ENCODE results near the gene TTLL3.
A peak's percentile ranks its signal among the peaks of the same experiment; 100 is the strongest.
"Not testable (repeated sequence)": the region's sequence is repeated elsewhere in the genome, so short reads cannot be mapped to it uniquely, and the experiment has no call there.

The TTLL3 gene

DNA sequence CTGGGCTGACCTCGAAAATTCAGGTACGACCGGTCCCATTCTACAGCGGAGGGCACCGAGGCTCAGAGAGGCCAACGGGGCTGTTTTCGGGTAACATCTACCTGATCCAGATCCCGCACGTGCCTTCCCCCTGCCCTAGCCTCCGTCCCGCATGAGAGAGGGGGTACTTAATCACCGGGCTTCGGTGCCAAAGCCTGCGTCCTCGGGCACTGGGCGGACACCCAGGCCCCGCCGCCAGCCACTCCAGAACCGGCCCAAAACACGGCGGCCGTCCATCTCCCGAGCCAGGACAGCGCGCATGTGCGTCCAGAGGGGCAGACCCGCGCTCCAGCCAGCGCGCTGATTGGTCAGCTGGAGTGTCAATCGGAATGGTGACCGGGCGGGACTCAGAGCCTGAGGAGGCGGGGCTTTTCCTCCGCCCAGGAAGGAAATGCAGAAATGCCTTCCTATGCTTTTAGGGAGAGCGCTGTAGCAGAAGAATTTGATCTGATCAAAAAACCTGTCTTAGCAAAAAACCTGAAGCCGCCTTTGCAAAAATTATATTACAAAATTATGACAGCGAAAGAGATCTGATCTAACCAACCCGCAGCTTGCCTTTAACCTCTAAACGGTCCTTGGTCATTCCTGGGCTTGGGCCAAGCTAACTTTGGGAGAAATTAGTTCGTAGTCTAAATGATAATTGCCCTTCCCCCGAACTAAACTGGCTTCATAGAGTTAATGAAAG, 33.8 kb downstream of the TTLL3 start, which contains the start of gene RPUSD3:
TSS of gene RPUSD3 (minus strand) at position 294 of the 724 bp plus-strand sequence. CDS start at position 276, 18 bp downstream.
- DNase-seq: peak; percentile 87

DNA sequence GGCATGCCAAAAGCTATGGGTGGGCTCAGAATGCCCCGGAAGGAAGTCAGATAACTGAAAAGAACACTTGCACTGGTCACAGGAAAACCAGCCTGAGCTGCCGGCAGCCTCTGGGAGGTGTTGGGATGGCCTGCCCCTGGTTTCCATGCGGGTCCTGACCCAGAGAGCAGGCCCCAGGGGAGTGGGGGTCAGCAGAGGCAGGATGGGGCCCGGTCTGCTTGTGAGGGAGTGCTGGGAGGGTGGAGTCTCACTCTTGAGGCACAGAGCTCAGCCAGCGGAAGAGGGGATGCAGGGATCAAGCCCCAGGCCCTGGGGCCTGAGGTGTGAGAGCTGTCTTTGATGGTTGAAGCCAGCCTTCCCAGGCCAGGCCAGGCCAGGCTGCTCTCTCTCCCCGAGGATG, 36.2 kb downstream of the TTLL3 start:
- DNase-seq: no peak

DNA sequence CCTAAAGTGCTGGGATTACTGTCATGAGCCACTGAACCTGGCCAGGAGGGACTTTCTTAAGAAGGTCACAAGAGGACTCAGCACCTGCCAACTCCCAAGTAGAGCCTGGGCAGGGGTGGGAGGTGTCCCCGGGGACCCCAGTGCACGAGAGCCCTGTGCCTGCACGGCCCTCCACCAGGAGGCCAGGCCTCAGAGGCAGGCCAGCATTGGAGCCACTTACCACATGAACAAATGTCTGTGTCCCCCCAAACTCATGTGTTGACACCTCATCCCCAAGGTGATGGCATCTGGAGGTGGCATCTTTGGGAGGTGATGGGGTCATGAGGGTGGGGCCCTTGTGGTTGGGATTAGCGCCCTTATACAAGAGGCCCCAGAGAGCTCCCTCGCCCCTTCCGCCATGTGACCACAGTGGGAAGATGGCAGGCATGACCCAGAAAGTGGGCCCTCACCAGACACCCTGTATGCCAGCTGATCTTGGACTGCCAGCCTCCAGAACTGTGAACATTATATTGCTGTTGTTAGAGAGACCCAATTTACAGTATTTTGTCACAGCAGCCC, 36.9 kb downstream of the TTLL3 start:
- DNase-seq: no peak

DNA sequence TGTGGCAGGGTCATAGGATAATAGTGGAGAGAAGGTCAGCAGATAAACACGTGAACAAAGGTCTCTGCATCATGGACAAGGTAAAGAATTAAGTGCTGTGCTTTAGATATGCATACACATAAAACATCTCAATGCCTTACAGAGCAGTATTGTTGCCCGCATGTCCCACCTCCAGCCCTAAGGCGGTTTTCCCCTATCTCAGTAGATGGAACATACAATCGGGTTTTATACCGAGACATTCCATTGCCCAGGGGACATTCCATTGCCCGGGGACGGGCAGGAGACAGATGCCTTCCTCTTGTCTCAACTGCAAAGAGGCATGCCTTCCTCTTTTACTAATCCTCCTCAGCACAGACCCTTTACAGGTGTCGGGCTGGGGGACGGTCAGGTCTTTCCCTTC, 37.8 kb downstream of the TTLL3 start:
- not testable (repeated sequence) for DNase-seq

DNA sequence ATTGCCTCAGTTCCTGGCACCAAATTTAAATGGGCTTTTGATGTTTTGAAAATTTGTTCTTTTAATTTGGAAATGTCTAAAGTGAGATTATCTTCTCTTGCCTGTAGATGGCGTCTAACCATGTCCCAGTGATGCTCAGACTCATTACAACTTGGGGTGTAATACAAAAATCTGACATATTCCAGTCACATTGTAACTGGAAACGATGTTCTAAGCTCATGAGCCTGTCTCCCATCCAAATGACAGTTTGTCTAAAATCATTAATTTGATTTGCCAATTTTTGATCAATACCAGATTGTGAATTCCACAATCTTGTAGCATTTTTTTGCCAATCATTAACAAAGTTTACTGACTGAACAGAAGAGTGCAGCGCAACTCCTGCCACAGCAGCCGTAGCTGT, 38.8 kb downstream of the TTLL3 start:
- DNase-seq: peak; percentile 17

DNA sequence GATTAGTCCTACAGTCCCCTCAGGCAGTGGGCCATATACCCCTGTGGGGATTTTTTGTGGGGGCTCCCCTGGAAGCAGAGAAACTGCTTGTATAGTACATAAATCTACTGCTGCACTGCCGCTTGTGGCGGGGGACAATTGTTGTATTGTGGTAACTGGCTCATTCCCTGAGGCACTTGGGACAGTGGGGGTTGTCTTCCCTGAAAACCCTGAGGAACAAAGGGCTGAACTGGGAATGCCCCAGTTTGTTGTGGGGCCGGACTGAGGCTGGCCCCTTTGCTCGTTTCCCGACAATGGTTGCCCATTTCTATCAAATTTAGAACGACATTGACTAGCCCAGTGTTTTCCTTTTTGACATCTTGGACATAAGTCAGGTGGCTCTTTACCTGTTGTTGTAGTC, 41.3 kb downstream of the TTLL3 start:
- DNase-seq: not testable (repeated sequence)

DNA sequence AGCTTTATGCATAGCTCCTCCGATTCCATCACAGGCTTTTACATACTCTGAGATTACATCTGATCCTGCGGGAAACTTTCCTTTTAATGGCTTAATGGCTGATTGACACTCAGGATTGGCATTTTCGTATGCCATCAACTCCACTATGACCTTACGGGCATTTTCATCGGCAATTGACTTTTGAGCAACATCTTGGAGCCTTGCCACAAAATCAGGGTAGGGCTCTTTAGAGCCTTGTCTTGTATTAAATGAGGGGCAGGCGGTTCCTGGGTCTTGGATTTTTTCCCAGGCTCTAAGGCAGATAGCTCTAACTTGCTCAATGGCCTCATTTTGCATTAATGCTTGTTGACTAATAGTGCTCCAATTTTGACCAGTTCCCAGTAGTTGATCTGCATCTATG, 41.9 kb downstream of the TTLL3 start:
- DNase-seq: not testable (repeated sequence)

DNA sequence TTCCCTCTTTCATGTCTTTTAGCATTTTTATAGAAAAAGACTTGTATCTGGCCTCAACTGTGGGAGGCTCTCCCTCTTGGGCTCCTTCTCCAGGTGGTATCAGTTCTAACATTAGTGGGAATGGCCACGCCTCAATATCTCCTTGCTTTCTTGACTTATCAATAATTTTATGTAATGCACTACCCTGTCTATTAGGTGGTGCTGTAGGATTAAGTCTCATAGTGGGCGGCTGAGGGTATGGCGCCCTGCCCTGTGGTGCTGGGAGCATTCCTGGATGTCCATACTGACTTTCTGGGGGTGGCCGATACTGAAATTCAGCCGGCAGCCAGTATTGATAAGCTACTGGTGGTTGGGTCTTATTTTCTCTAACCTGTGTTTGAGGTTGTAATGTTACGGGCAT, 42.5 kb downstream of the TTLL3 start:
- DNase-seq: peak; percentile 13

DNA sequence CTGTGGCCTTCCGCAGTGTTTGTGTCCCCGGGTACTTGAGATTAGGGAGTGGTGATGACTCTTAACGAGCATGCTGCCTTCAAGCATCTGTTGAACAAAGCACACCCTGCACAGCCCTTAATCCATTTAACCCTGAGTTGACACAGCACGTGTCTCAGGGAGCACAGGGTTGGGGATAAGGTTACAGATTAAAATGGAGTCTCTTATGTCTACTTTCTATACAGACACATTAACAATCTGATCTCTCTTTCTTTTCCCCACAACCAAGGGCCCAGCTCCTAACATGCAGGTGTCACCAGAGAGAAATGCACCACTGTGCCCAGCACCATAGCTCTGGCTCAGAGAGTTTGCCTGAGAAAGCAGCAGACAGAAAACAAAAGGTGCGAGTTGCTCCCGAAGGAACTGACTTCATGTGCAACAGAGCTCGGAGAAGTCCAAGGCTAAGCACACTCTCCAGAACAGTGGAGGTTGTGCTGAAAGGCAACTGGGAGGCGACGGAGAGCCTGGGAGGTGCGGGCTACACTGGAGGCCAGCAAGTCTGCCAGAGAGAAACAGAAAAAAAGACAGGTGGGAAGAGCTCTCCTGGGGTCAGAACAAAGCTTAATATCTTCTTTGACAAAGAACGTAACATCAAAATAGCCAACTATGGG, 44.4 kb downstream of the TTLL3 start:
- not testable (repeated sequence) for DNase-seq

DNA sequence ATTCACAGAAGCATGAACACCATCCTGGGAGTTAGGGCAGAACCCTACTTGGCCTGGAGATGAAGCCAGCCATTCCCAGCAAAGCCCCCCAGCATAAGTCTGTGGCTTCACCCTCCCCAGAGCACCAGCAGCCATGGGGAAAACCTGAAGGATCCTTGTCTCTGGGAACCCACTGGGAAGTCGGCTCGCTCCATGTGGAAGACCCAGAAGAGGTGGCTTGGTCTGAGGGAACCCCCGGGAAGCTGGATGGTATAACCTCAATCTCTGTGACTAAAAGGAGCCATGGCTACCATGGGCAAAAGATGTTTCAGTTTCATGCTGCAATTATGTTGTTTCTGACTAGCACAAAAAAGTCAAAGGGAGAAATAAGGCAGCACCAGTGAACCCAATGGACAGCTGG, 45.5 kb downstream of the TTLL3 start:
- no peak for DNase-seq

DNA sequence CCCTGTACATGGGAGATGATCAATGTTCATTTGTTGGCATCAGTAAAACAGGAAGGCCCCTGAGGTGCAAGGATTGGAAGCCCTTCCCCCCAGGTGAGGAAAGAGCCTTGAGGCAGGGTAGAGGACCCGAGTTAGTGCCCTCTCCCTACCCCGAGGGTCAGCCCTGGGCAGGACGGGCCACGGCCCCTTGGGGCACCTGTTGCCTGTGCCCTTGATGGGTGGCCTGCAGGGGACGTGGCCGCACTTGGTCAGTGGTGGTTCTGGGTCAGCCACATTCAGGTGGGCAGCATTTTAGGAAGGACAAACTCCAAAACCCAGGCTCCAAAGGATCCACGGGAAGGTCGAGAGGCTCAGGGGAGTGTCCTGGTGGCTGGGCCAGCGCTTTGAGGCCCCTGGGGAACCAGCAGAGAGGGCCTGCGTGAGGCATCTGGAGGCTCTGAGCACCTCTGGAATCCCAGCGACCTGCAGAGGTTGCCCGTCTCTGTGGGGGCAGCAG, 49.5 kb downstream of the TTLL3 start:
- no peak for DNase-seq

DNA sequence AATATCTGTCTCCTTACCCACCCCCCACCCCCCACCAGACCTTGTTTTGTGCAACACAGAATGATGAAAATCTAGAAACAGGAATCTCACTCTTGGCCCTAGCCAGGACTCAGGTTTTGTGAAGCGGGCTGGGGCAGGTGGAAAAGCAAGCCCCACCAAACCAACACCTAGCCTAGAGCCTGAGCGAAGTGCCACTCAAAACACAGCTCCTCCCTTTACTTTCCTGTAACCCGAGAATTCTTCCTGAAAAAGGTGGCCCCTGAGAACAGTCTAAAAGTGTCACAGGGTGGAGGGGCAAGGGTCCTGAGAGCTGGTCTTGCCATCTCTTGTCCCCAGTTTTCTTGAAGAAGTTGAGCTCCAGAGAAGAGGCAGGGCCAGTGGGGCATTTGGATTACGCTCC, 51.1 kb downstream of the TTLL3 start:
- no peak for DNase-seq

DNA sequence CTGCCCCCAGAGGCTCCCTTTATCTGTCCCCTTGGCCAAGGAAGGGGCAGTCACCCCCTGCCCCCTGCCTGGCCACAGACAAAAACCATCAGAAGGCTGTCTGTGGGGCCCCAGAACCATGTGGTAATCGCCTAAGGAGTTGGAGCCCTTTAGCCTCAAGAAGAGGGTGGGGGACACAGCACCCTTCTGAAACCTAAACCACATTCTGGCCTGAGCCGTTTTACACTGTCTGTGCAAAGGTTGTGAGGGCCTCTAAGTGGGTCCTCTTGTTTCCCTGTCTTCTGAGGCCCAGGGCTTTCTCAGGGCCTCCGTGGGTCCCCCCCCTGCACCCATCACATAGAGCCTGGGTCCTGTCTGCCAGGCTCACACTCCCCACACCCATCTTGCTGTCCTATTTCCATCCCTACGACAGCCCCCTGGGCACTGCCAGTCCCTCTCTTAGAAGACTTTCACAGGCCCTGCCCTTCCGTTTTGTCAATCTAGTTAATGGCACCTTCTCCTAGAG, 51.6 kb downstream of the TTLL3 start:
- DNase-seq: no peak

DNA sequence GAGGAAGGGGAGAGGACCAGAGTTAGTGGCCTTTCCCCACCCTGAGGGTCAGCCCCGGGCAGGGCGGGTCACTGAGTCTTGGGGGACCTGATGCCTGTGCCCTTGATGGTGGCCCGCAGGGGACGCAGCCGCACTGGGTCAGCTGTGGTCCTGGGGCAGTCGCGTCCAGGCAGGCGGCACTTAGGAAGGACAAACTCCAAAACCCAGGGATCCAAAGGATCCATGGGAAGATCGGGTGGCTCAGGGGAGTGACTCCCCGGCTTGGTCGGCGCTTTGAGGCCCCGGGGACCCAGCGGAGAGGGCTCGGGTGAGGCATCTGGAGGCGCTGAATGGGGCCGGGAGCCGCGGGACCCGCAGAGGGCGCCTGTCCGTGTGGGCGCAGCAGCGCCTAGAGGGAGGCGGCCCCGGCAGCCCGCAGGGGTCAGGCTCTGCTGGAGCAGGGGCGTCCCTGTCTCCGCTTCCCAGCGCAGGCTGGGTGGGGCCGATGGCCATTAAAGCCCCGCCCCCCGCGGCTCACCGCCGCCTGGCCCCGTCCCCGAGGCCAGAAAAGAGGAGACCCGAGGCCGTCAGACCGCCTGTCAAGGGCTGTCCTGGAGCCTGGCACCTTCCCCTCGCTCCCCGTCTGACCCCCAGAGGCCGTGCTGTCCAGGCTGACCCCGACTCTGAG, 52.5 kb downstream of the TTLL3 start:
- peak; percentile 57 for DNase-seq

DNA sequence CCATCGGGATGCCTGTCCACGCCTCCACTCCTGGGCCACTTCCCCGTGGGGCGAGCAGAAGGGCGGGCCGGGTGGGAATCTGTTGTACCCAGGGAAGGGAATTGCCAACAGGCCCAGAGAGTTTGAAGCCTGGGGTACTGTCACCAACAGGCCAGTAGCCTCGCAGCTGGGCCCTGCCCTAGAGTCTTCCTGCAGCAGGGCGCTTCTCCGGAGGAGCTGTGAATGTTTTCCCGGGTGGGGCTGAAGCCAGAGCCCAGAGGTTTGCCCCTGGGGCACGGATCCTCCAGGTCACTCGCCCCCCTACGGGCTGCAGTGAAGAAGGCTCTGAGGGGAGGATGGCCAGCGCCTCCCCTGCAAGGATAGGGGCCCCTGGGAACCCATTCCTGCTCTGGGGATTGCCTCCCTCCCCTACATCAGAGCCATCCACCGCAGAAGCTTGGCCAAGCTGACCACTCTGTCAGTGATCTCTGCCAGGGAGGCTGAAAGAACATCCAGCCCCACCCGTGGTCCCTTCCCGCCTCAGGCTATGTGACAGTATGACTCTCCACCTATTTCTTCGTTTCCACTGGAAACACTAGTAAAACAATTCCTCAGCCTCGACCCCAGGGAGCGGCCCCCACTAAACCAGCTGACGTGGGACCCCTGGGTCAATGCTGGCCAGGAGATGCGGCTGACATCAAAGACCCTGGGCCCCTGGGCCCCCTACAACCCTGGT, 53.2 kb downstream of the TTLL3 start:
- DNase-seq: no peak

DNA sequence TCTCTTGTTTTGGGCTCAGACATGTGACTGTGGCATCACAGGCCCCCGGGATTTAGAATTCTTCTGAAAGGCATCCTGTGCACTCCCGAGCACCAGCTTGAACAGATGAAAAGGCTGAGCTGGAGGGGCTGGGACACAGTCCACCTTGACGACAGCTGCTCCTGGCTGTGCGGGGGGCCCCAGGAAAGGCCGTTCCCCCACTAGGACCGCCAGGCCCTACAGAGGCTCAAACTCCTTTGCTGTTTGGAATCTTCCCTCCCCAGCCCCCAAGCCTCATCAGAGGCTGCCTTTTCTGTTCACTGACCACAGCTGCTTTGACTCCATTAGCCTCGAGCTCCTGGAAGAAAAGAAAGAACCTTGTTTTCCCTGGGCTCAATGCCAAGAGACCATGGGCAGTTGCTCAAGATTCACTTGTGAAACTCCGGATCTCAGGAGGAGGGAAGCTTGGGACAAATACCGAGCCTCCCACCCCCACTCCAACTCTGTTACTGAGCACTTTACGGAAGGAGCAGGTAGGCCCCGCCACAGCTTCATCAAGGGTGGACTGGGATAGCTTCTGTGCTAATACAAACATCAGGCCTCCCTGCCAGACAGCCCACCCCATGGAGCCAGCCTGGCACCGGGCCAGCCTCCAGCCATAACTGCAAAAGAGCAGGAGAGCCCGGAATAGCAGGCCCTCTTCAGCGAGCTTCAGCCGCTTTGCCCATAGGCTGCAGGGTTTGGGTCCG, 54.3 kb downstream of the TTLL3 start:
- no peak for DNase-seq

DNA sequence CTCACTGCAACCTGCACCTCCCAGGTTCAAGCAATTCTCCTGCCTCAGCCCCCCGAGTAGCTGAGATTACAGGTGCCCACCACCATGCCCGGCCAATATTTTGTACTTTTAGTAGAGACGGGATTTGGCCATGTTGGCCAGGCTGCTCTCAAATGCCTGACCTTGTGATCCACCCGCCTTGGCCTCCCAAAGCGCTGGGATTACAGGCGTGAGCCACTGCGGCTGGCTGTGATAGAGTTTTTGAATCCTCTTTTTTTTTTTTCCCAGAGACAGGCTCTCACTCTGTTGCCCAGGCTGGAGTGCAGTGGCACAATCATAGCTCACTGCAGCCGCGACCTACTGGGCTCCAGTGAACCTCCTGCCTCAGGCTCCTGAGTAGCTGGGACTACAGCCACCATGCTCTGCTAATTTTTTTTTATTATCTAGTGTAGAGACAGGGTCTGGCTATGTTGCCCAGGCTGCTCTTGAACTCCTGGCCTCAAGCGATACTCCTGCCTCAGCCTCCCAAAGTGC, 55.1 kb downstream of the TTLL3 start:
- not testable (repeated sequence) for DNase-seq

DNA sequence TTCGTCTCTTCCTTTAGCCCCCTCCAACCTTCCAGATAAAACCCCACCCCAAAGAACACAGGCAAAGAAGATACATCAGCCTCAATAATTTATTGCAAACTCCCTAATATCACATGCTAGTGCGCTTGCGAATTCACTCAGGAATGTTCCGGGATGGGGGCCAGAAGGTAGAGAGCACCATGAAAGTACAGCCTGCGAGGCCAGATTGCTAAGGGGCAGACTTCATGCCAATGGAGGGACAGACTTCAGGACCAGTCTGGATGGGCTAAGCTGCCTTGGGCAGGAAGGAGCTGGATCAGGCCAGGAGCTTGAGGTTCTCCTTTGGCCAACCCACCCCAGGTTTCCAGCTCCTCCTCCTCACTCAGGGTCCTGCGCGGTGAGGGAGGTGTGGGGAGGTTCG, 56.6 kb downstream of the TTLL3 start:
- no peak for DNase-seq

DNA sequence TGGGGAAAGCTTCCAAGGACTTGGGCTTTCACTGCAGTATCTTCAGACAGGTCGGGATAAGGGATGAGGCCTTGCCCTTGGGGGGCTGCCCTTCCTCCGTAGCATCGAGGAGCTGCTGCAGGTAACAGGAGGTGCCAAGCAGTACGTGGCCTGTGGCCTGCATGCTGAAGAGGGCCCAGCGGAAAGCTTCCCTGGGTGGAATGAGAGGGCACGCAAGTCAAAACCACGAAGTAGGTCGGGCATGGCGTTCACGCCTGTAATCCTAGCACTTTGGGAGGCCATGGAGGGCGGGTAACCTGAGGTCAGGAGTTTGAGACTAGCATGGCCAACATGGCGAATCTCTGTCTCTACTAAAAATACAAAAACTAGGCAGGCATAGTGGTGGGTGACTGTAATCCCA, 57.0 kb downstream of the TTLL3 start:
- DNase-seq: no peak

DNA sequence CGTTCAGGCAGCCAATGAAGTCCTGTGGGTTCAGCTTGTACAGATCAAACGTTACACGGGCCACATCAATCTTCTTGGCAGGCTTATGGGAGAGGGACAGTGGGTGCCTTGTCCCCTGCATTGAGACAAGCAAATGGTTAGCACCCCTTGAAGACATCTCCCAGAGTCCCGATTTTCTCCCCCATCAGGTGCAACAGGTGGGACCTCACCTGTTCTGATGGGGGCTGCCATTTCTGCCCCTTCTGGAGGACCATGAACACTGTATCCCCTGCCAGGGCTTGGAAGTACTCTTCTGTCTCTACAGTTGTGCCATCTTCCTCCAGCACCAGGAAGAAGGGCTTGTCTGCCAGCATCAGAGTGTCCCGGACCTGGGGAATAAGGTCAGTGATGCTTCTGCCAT, 59.9 kb downstream of the TTLL3 start:
- DNase-seq: no peak

DNA sequence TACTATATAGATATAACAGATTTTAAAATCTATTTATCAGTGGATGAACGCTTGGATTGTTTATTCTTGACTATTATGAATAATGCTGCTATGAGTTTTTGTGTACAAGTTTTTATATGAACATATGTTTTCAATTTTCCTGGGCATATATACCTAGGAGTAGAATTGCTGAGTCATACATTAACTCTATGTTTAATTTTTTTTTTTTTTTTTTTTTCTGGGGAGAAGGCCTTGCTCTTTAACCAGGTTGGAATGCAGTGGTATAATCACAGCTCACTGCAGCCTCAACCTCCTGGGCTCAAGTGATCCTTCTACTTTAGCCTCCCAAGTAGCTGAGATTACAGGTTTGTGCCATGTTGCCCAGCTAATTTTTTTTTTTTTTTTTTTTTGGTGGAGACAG, 60.9 kb downstream of the TTLL3 start:
- peak; percentile 11 for DNase-seq

DNA sequence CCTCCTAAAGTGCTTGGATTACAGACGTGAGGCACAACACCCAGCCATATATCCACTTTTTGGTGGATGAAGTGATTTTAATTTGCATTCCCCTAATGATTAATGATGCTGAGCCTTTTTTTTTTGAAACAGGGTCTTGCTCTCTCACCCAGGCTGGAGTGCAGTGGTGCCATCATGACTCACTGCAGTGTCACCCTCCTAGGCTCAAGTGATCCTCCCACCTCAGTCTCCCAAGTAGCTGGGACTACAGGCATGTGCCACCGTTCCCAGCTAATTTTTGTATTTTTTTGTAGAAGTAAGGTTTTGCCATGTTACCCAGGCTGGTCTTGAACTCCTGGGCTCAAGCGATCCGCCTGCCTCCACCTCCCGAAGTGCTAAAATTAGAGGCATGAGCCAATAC, 62.0 kb downstream of the TTLL3 start:
- not testable (repeated sequence) for DNase-seq

All from DMS53 (cell line).